ENCODE measurements around the gene VEGFD.

- TF ChIP-seq CTCF (IDR thresholded peaks at IDR 0.05) (peak; percentile 45), EZH2 (IDR thresholded peaks at IDR 0.05; ENCODE audit: borderline replicate concordance, insufficient read depth, low read depth, low read length, poor library complexity, severe bottlenecking) (no peak)
These were observed 84.0 kb downstream of the VEGFD start for GRCh38 chrX:15299941-15300851.

Data from B cell (primary cell).